Astrocyte (in vitro differentiated cells and primary cell): Measurements from ENCODE around the gene NCAM1. TPM values are rescaled to one million over a fixed set of nuclear protein-coding genes. Genes with fewer than 3 reads are reported as not detected.

Source experiments
- DNase-seq: peaks from one replicate; pipeline ENCODE4 v3.0.0-alpha.2; 2010; ENCODE audit warnings: low read depth
- FAIRE-seq: peaks from 2 replicates; lab custom pipeline; 2011; peaks lifted over from hg19 to GRCh38; lab: Jason Lieb, UNC
- H2AFZ ChIP-seq: 2 replicates; pipeline ENCODE4 v1.6.0; 2012; ENCODE audit warnings: low read depth, low read length, inconsistent platforms
- H3K27ac ChIP-seq: 2 replicates; pipeline ENCODE4 v1.5.1; 2011; ENCODE audit warnings: low read depth, low read length, inconsistent platforms
- H3K27me3 ChIP-seq: 2 replicates; pipeline ENCODE4 v1.6.0; 2011; ENCODE audit warnings: low read length, inconsistent platforms; ENCODE audit not compliant: insufficient read depth
- H3K36me3 ChIP-seq: 2 replicates; pipeline ENCODE4 v1.5.1; 2011; ENCODE audit warnings: low read length, inconsistent platforms; ENCODE audit not compliant: insufficient read depth
- H3K4me1 ChIP-seq: 2 replicates; pipeline ENCODE4 v1.5.1; 2011; ENCODE audit warnings: low read length, inconsistent platforms; ENCODE audit not compliant: insufficient read depth
- H3K4me2 ChIP-seq: 2 replicates; pipeline ENCODE4 v1.6.0; 2012; ENCODE audit warnings: low read length, inconsistent platforms
- H3K4me3 ChIP-seq: 2 replicates; pipeline ENCODE4 v1.5.1; 2011; ENCODE audit warnings: low read depth, mild to moderate bottlenecking, low read length, inconsistent platforms; ENCODE audit not compliant: insufficient read depth
- H3K79me2 ChIP-seq: 2 replicates; pipeline ENCODE4 v1.6.0; 2012; ENCODE audit warnings: mild to moderate bottlenecking, low read length, inconsistent platforms; ENCODE audit not compliant: insufficient read depth
- H3K9ac ChIP-seq: 2 replicates; pipeline ENCODE4 v1.6.0; 2012; ENCODE audit warnings: mild to moderate bottlenecking, low read length, inconsistent platforms
- H3K9me3 ChIP-seq: 2 replicates; pipeline ENCODE4 v1.5.1; 2012; ENCODE audit warnings: low read depth, mild to moderate bottlenecking, low read length, inconsistent platforms; ENCODE audit not compliant: insufficient read depth
- H4K20me1 ChIP-seq: 2 replicates; pipeline ENCODE4 v1.6.0; 2012; ENCODE audit warnings: low read length, inconsistent platforms; ENCODE audit not compliant: insufficient read depth
- H3K27ac Mint-ChIP-seq: one replicate; pipeline ENCODE4 v1.8.0; 2021; ENCODE audit warnings: mild to moderate bottlenecking, mixed read lengths; ENCODE audit not compliant: unreplicated experiment
- H3K27me3 Mint-ChIP-seq: one replicate; pipeline ENCODE4 v1.8.0; 2021; ENCODE audit warnings: low read depth, mixed read lengths; ENCODE audit not compliant: unreplicated experiment
- H3K36me3 Mint-ChIP-seq: one replicate; pipeline ENCODE4 v1.8.0; 2021; ENCODE audit warnings: low read depth, mixed read lengths; ENCODE audit not compliant: unreplicated experiment
- H3K4me1 Mint-ChIP-seq: one replicate; pipeline ENCODE4 v1.8.0; 2021; ENCODE audit warnings: low read depth, mixed read lengths; ENCODE audit not compliant: unreplicated experiment
- H3K4me3 Mint-ChIP-seq: one replicate; pipeline ENCODE4 v1.8.0; 2021; ENCODE audit warnings: mild to moderate bottlenecking, moderate library complexity, mixed read lengths; ENCODE audit not compliant: unreplicated experiment
- H3K9me3 Mint-ChIP-seq: one replicate; pipeline ENCODE4 v1.8.0; 2021; ENCODE audit warnings: mild to moderate bottlenecking, mixed read lengths; ENCODE audit not compliant: unreplicated experiment
- CTCF ChIP-seq: IDR thresholded peaks from 2 replicates; pipeline ENCODE4 v1.5.1; 2011; ENCODE audit warnings: low read depth, mild to moderate bottlenecking, inconsistent platforms, low read length, moderate library complexity; ENCODE audit not compliant: insufficient read depth
- EZH2 ChIP-seq: IDR thresholded peaks from 2 replicates; pipeline ENCODE4 v1.6.1; 2012; ENCODE audit warnings: mild to moderate bottlenecking, low read length, inconsistent platforms; ENCODE audit not compliant: insufficient read depth
- total RNA-seq: library from RNA; stranded (reverse); gene quantifications from 2 replicates; pipeline ENCODE4 v1.2.1, GENCODE V29; 2021

NCAM1 gene
- total RNA-seq, 1 donor from 2014 or later = 17.4 TPM

GRCh38 chr11:113256431-113257202, 295.4 kb downstream of the NCAM1 start:
- no peak overlapping the region for H3K27ac ChIP-seq
- TF ChIP-seq EZH2 (no peak), CTCF (no peak)
- no peak overlapping the region for H3K27ac Mint-ChIP-seq
- H3K4me1 ChIP-seq = peaks cover 4% of the 10 kb centered on the region
- peaks cover 7% of the 10 kb centered on the region for H3K36me3 Mint-ChIP-seq
- no peak overlapping the region for H3K4me3 ChIP-seq
- H3K27me3 Mint-ChIP-seq = peaks cover 14% of the 10 kb centered on the region
- H3K4me1 Mint-ChIP-seq = peaks cover 7% of the 10 kb centered on the region
- H2AFZ ChIP-seq = no peak overlapping the region
- DNase-seq = no peak
- no peak overlapping the region for H3K4me3 Mint-ChIP-seq
- no peaks in the 10 kb centered on the region for H3K9me3 Mint-ChIP-seq
- H4K20me1 ChIP-seq = peaks cover 1% of the 10 kb centered on the region
- no peaks in the 10 kb centered on the region for H3K36me3 ChIP-seq
- H3K27me3 ChIP-seq = peaks cover 30% of the 10 kb centered on the region
- no peak overlapping the region for H3K4me2 ChIP-seq
- no peak for FAIRE-seq
- peaks cover 3% of the 10 kb centered on the region for H3K9me3 ChIP-seq
- H3K79me2 ChIP-seq = no peaks in the 10 kb centered on the region
- no peak overlapping the region for H3K9ac ChIP-seq

GRCh38 chr11:113260096-113260425, 298.8 kb downstream of the NCAM1 start:
- Histone ChIP-seq H4K20me1 (peaks cover 5% of the 10 kb centered on the region), H3K79me2 (no peaks in the 10 kb centered on the region), H2AFZ (no peak overlapping the region), H3K4me1 (peaks cover 13% of the 10 kb centered on the region), H3K9ac (no peak overlapping the region), H3K27me3 (peaks cover 39% of the 10 kb centered on the region), H3K36me3 (no peaks in the 10 kb centered on the region), H3K9me3 (no peaks in the 10 kb centered on the region), H3K4me2 (no peak overlapping the region), H3K4me3 (no peak overlapping the region), H3K27ac (no peak overlapping the region)
- no peak for FAIRE-seq
- no peak for TF ChIP-seq CTCF
- TF ChIP-seq EZH2 = no peak
- H3K9me3 Mint-ChIP-seq = no peaks in the 10 kb centered on the region
- H3K36me3 Mint-ChIP-seq = peaks cover 7% of the 10 kb centered on the region
- H3K27ac Mint-ChIP-seq = no peak overlapping the region
- peaks cover 9% of the 10 kb centered on the region for H3K27me3 Mint-ChIP-seq
- no peak for DNase-seq
- H3K4me1 Mint-ChIP-seq = peaks cover 14% of the 10 kb centered on the region
- no peak overlapping the region for H3K4me3 Mint-ChIP-seq

- no peak overlapping the region for H3K27ac ChIP-seq
- peaks cover 43% of the 10 kb centered on the region for H3K27me3 ChIP-seq
- H3K36me3 Mint-ChIP-seq = peaks cover 7% of the 10 kb centered on the region
- no peaks in the 10 kb centered on the region for H3K9me3 Mint-ChIP-seq
- H3K4me2 ChIP-seq = no peak overlapping the region
- H4K20me1 ChIP-seq = peaks cover 5% of the 10 kb centered on the region
- peaks cover 9% of the 10 kb centered on the region for H3K27me3 Mint-ChIP-seq
- no peak overlapping the region for H3K9ac ChIP-seq
- H3K36me3 ChIP-seq = no peaks in the 10 kb centered on the region
- peaks cover 13% of the 10 kb centered on the region for H3K4me1 ChIP-seq
- no peak overlapping the region for H2AFZ ChIP-seq
- no peak overlapping the region for H3K4me3 ChIP-seq
- no peak overlapping the region for H3K27ac Mint-ChIP-seq
- DNase-seq (no peak), FAIRE-seq (no peak)
- TF ChIP-seq EZH2 (no peak), CTCF (no peak)
- peaks cover 14% of the 10 kb centered on the region for H3K4me1 Mint-ChIP-seq
- H3K9me3 ChIP-seq = no peaks in the 10 kb centered on the region
- H3K4me3 Mint-ChIP-seq = no peak overlapping the region
- no peaks in the 10 kb centered on the region for H3K79me2 ChIP-seq
Observed at GRCh38 chr11:113260541-113260940, 299.3 kb downstream of the NCAM1 start.
